ENCODE measurements around the gene TMEM39B. TPM values are rescaled to one million over a fixed set of nuclear protein-coding genes. Genes with fewer than 3 reads are reported as not detected.

The TMEM39B gene
- total and polyA plus RNA-seq, 2 experiments from 2014 or later, result 10.1 to 17.8 TPM

- no peak for TF ChIP-seq REST (IDR thresholded peaks at IDR 0.05; ENCODE audit: unreplicated experiment)
- TF ChIP-seq POLR2AphosphoS5 (IDR thresholded peaks at IDR 0.05; ENCODE audit: low read depth), result no peak
- no peak for TF ChIP-seq STAT1 (IDR thresholded peaks at IDR 0.05; ENCODE audit: unreplicated experiment)
- no peak for TF ChIP-seq EZH2phosphoT487 (IDR thresholded peaks at IDR 0.05; ENCODE audit: unreplicated experiment)
- TF ChIP-seq CTCF (conservative IDR thresholded peaks at IDR 0.05; ENCODE audit: low read depth in 2 of 2), result no peak
- TF ChIP-seq ZNF331 (CRISPR knock-in tag; IDR thresholded peaks at IDR 0.05; ENCODE audit: low read depth), result no peak
- no peak for TF ChIP-seq CREB1 (CRISPR knock-in tag; IDR thresholded peaks at IDR 0.05; ENCODE audit: low read depth)
- TF ChIP-seq JUNB (IDR thresholded peaks at IDR 0.05; ENCODE audit: unreplicated experiment), result no peak
- TF ChIP-seq EZH2 (IDR thresholded peaks at IDR 0.05; ENCODE audit: low read depth, unreplicated experiment), result no peak
Observed at GRCh38 chr1:32091176-32091575, 18.4 kb downstream of the TMEM39B start (continued).

- Histone ChIP-seq H3K4me1 (ENCODE audit: insufficient read depth) (no peaks in the 10 kb centered on the region), H3K4me3 (no peak overlapping the region), H3K27me3 (ENCODE audit: insufficient read depth) (no peaks in the 10 kb centered on the region), H3K79me2 (replicated peaks; ENCODE audit: insufficient read depth) (no peaks in the 10 kb centered on the region), H3K36me3 (ENCODE audit: insufficient read depth) (no peaks in the 10 kb centered on the region), H3F3A (replicated peaks; ENCODE audit: low read depth) (no peaks in the 10 kb centered on the region), H4K20me1 (replicated peaks; ENCODE audit: insufficient read depth) (0 out of 2 replicates have a peak, but pooled peaks cover under 1% of the 10 kb centered on the region), H3K9me2 (ENCODE audit: insufficient read depth) (no peaks in the 10 kb centered on the region), H3K4me2 (no peak overlapping the region), H3K27ac (ENCODE audit: low read depth) (no peak overlapping the region), H2AFZ (no peak overlapping the region)
- TF ChIP-seq EZH2 (IDR thresholded peaks at IDR 0.05; ENCODE audit: low read depth, unreplicated experiment), result no peak
- no peak overlapping the region for H3K27ac Mint-ChIP-seq
- peaks cover 4% of the 10 kb centered on the region for H3K27me3 Mint-ChIP-seq (ENCODE audit: insufficient read depth, low read depth, poor library complexity)
- H3K4me3 Mint-ChIP-seq, result no peak overlapping the region
- no peaks in the 10 kb centered on the region for H3K9me3 Mint-ChIP-seq
- H3K4me1 Mint-ChIP-seq, result peaks cover 3% of the 10 kb centered on the region; the same call in 1 of the 3 replicates
- DNase-seq (ENCODE audit: low spot score) (no peak), ATAC-seq (no peak)
- peaks cover 51% of the 10 kb centered on the region for H3K36me3 Mint-ChIP-seq (ENCODE audit: low read depth)
Observed at GRCh38 chr1:32091591-32091990, 18.9 kb downstream of the TMEM39B start.

All from GM23338 (cell line).